IPS-18a (cell line): ENCODE measurements around the gene EXOC4.

Source experiments
- H3K27ac ChIP-seq: one replicate; pipeline ENCODE4 v1.5.1; 2013; ENCODE audit warnings: low read length
- H3K27me3 ChIP-seq: one replicate; pipeline ENCODE4 v1.6.1; 2013; ENCODE audit warnings: mild to moderate bottlenecking, low read length; ENCODE audit not compliant: control insufficient read depth, insufficient read depth
- H3K36me3 ChIP-seq: one replicate; pipeline ENCODE4 v1.6.1; 2013; ENCODE audit warnings: low read depth, low read length; ENCODE audit not compliant: control insufficient read depth
- H3K4me1 ChIP-seq: one replicate; pipeline ENCODE4 v1.6.1; 2013; ENCODE audit warnings: low read depth, low read length; ENCODE audit not compliant: control insufficient read depth
- H3K4me3 ChIP-seq: one replicate; pipeline ENCODE4 v1.5.1; 2013; ENCODE audit warnings: low read length
- H3K9ac ChIP-seq: one replicate; pipeline ENCODE4 v1.6.1; 2013; ENCODE audit warnings: mild to moderate bottlenecking, low read length, moderate library complexity
- H3K9me3 ChIP-seq: one replicate; pipeline ENCODE4 v1.6.1; 2013; ENCODE audit warnings: low read depth, low read length; ENCODE audit not compliant: control insufficient read depth

EXOC4 gene

GRCh38 chr7:133398506-133398905, 145.6 kb downstream of the EXOC4 start:
- Histone ChIP-seq H3K4me1 (peaks cover 20% of the 10 kb centered on the region), H3K4me3 (no peak overlapping the region), H3K9ac (no peak overlapping the region), H3K27ac (no peak overlapping the region), H3K9me3 (no peaks in the 10 kb centered on the region), H3K27me3 (no peaks in the 10 kb centered on the region), H3K36me3 (no peaks in the 10 kb centered on the region)

- Histone ChIP-seq H3K4me3 (no peak overlapping the region), H3K27me3 (no peaks in the 10 kb centered on the region), H3K36me3 (no peaks in the 10 kb centered on the region), H3K4me1 (peaks cover 14% of the 10 kb centered on the region), H3K9me3 (no peaks in the 10 kb centered on the region), H3K27ac (no peak overlapping the region), H3K9ac (no peak overlapping the region)
Measured at GRCh38 chr7:133401225-133401624, 148.3 kb downstream of the EXOC4 start.

- no peak overlapping the region for H3K4me3 ChIP-seq
- no peaks in the 10 kb centered on the region for H3K4me1 ChIP-seq
Measured at GRCh38 chr7:133408212-133408611, 155.3 kb downstream of the EXOC4 start.

GRCh38 chr7:133409421-133409820, 156.5 kb downstream of the EXOC4 start:
- H3K4me3 ChIP-seq: no peak overlapping the region
- H3K4me1 ChIP-seq: no peaks in the 10 kb centered on the region
- H3K36me3 ChIP-seq: no peaks in the 10 kb centered on the region
- H3K9ac ChIP-seq: no peak overlapping the region
- H3K27me3 ChIP-seq: no peaks in the 10 kb centered on the region
- no peak overlapping the region for H3K27ac ChIP-seq
- H3K9me3 ChIP-seq: no peaks in the 10 kb centered on the region

More at GRCh38 chr7:133408212-133408611, 155.3 kb downstream of the EXOC4 start:
- Histone ChIP-seq H3K9me3 (no peaks in the 10 kb centered on the region), H3K27me3 (no peaks in the 10 kb centered on the region), H3K36me3 (no peaks in the 10 kb centered on the region), H3K9ac (no peak overlapping the region), H3K27ac (no peak overlapping the region)

- Histone ChIP-seq H3K4me3 (no peak overlapping the region), H3K27ac (no peak overlapping the region), H3K27me3 (no peaks in the 10 kb centered on the region), H3K9me3 (no peaks in the 10 kb centered on the region), H3K36me3 (no peaks in the 10 kb centered on the region), H3K9ac (no peak overlapping the region), H3K4me1 (no peaks in the 10 kb centered on the region)
Measured at GRCh38 chr7:133409966-133410365, 157.1 kb downstream of the EXOC4 start.

GRCh38 chr7:133411395-133411794, 158.5 kb downstream of the EXOC4 start:
- Histone ChIP-seq H3K4me3 (no peak overlapping the region), H3K4me1 (no peaks in the 10 kb centered on the region), H3K9ac (no peak overlapping the region), H3K36me3 (no peaks in the 10 kb centered on the region), H3K27me3 (no peaks in the 10 kb centered on the region), H3K27ac (no peak overlapping the region), H3K9me3 (no peaks in the 10 kb centered on the region)

GRCh38 chr7:133412942-133413341, 160.1 kb downstream of the EXOC4 start:
- Histone ChIP-seq H3K4me1 (no peaks in the 10 kb centered on the region), H3K9ac (no peak overlapping the region), H3K36me3 (no peaks in the 10 kb centered on the region), H3K27ac (no peak overlapping the region), H3K9me3 (no peaks in the 10 kb centered on the region), H3K27me3 (no peaks in the 10 kb centered on the region), H3K4me3 (no peak overlapping the region)

GRCh38 chr7:133419041-133419440, 166.2 kb downstream of the EXOC4 start:
- Histone ChIP-seq H3K9ac (no peak overlapping the region), H3K9me3 (no peaks in the 10 kb centered on the region), H3K4me3 (no peak overlapping the region)

GRCh38 chr7:133423618-133424017, 170.7 kb downstream of the EXOC4 start:
- no peaks in the 10 kb centered on the region for H3K9me3 ChIP-seq
- H3K4me1 ChIP-seq: peaks cover 23% of the 10 kb centered on the region
- H3K27ac ChIP-seq: no peak overlapping the region
- H3K36me3 ChIP-seq: no peaks in the 10 kb centered on the region
- no peak overlapping the region for H3K9ac ChIP-seq
- H3K27me3 ChIP-seq: no peaks in the 10 kb centered on the region
- H3K4me3 ChIP-seq: no peak overlapping the region

More at GRCh38 chr7:133419041-133419440, 166.2 kb downstream of the EXOC4 start:
- H3K27me3 ChIP-seq: no peaks in the 10 kb centered on the region
- no peak overlapping the region for H3K27ac ChIP-seq
- H3K4me1 ChIP-seq: peaks cover 12% of the 10 kb centered on the region
- no peaks in the 10 kb centered on the region for H3K36me3 ChIP-seq

- Histone ChIP-seq H3K9me3 (no peaks in the 10 kb centered on the region), H3K4me3 (no peak overlapping the region), H3K27ac (no peak overlapping the region), H3K36me3 (no peaks in the 10 kb centered on the region), H3K27me3 (no peaks in the 10 kb centered on the region), H3K4me1 (peaks cover 27% of the 10 kb centered on the region), H3K9ac (no peak overlapping the region)
Measured at GRCh38 chr7:133428326-133428725, 175.4 kb downstream of the EXOC4 start.

GRCh38 chr7:133428876-133429275, 176.0 kb downstream of the EXOC4 start:
- H3K27ac ChIP-seq: no peak overlapping the region
- no peak overlapping the region for H3K9ac ChIP-seq
- H3K36me3 ChIP-seq: no peaks in the 10 kb centered on the region
- H3K4me3 ChIP-seq: no peak overlapping the region
- no peaks in the 10 kb centered on the region for H3K27me3 ChIP-seq
- H3K4me1 ChIP-seq: peaks cover 33% of the 10 kb centered on the region
- H3K9me3 ChIP-seq: no peaks in the 10 kb centered on the region

- no peaks in the 10 kb centered on the region for H3K9me3 ChIP-seq
- no peak overlapping the region for H3K27ac ChIP-seq
Measured at GRCh38 chr7:133429371-133429770, 176.5 kb downstream of the EXOC4 start.

More at GRCh38 chr7:133429371-133429770, 176.5 kb downstream of the EXOC4 start:
- peaks cover 37% of the 10 kb centered on the region for H3K4me1 ChIP-seq
- no peak overlapping the region for H3K9ac ChIP-seq
- H3K36me3 ChIP-seq: no peaks in the 10 kb centered on the region
- H3K4me3 ChIP-seq: no peak overlapping the region
- no peaks in the 10 kb centered on the region for H3K27me3 ChIP-seq
